Measurements from ENCODE around the gene CYP20A1. TPM values are rescaled to one million over a fixed set of nuclear protein-coding genes. Genes with fewer than 3 reads are reported as not detected.

Gene CYP20A1
- polyA plus RNA-seq, 2 donors = 6.1 to 6.8 TPM

DNA sequence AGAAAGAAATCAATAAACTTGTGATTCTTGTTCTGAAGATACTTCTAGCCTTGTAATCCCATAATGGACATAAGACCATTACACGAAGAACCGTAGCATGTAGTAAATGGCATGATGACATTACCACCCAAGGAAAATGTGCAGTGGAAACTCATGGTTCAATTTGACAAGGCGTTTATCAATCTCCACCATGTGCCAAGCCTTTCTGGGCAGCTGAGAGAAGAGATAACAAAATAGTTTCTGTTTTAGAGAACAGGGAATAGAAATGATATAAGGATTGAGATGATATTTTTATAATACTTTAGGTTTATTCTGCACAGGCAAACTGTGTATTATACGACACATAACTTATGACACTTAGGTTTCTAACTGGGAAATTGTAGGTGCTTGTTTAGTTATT, 108.6 kb downstream of the CYP20A1 start:
- no peak overlapping the region for H3K27ac ChIP-seq (ENCODE audit: low read depth in 2 of 2, low read length in 1 of 2)
- no peaks in the 10 kb centered on the region for H3K27me3 ChIP-seq (ENCODE audit: control insufficient read depth in 1 of 2, insufficient read depth in 2 of 2, low read length in 2 of 2)
- no peaks in the 10 kb centered on the region for H3K36me3 ChIP-seq (ENCODE audit: control insufficient read depth in 2 of 2, insufficient read depth in 2 of 2, low read length in 1 of 2)
- H3K4me3 ChIP-seq (ENCODE audit: low read depth in 1 of 2, low read length in 2 of 2) = no peak overlapping the region
- H3K9me3 ChIP-seq (ENCODE audit: control insufficient read depth in 2 of 2, insufficient read depth in 1 of 2, low read depth in 1 of 2, low read length in 1 of 2) = no peaks in the 10 kb centered on the region
- WGBS, 2 donors = 80 to 85% methylated on average over 4 of the region's 4 CpGs
- no peaks in the 10 kb centered on the region for H3K4me1 ChIP-seq (ENCODE audit: control insufficient read depth in 2 of 2, insufficient read depth in 2 of 2, low read length in 1 of 2)

DNA sequence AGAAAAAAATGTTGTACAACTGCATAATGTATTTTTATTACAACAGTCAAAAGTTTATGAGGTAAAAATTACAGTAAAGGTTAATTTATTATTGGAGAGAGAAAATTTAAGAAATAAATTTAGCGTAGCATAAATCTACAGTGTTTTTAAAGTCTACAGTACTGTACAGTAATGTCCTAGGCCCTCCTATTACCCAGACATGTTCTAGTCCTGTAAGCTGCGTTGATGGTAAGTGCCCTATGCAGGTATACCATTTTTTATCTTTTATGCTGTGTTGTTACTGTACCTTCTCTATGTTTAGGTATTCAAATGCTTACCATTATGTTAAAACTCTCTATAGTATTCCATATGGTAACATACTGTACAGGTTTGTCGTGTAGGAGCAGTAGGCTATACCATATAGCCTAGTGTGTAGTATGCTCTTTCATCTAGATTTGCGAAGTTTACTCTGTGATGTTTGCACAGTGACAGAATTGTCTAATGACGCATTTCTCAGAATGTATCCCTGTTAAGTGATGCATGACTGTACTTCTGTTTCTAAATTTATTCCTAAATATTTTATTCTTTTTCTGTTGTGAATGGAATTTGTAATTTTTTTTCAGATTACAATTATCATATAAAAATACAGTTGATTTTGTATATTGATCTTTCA, 113.9 kb downstream of the CYP20A1 start:
- H3K4me1 ChIP-seq (ENCODE audit: control insufficient read depth in 2 of 2, insufficient read depth in 2 of 2, low read length in 1 of 2) = no peaks in the 10 kb centered on the region
- no peak overlapping the region for H3K27ac ChIP-seq (ENCODE audit: low read depth in 2 of 2, low read length in 1 of 2)
- H3K4me3 ChIP-seq (ENCODE audit: low read depth in 1 of 2, low read length in 2 of 2) = no peak overlapping the region
- no peaks in the 10 kb centered on the region for H3K9me3 ChIP-seq (ENCODE audit: control insufficient read depth in 2 of 2, insufficient read depth in 1 of 2, low read depth in 1 of 2, low read length in 1 of 2)
- WGBS, 2 donors = 82 to 87% methylated on average over 5 of the region's 5 CpGs
- no peaks in the 10 kb centered on the region for H3K27me3 ChIP-seq (ENCODE audit: control insufficient read depth in 1 of 2, insufficient read depth in 2 of 2, low read length in 2 of 2)
- no peaks in the 10 kb centered on the region for H3K36me3 ChIP-seq (ENCODE audit: control insufficient read depth in 2 of 2, insufficient read depth in 2 of 2, low read length in 1 of 2)

DNA sequence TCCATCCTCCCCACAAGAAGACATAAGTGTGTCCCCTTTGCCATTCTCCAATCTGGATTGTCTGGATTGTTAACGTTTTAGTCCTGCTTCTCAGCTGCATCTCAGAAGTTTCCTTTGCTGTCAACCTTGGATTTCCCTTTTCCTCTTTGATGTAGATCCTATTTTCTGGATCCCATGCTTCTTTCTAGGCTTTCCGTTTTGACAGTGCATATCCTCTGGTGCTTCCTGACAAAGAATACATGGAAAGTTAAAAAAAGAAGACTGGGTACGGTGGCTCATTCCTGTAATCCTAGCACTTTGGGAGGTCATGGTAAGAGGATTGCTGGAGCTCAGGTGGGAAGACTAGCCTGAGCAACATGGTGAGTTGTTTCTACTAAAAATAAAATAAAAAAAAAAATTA, 116.1 kb downstream of the CYP20A1 start:
- no peaks in the 10 kb centered on the region for H3K9me3 ChIP-seq (ENCODE audit: control insufficient read depth in 2 of 2, insufficient read depth in 1 of 2, low read depth in 1 of 2, low read length in 1 of 2)
- no peak overlapping the region for H3K4me3 ChIP-seq (ENCODE audit: low read depth in 1 of 2, low read length in 2 of 2)
- WGBS, 2 donors = 82 to 83% methylated on average over 3 of the region's 3 CpGs
- no peaks in the 10 kb centered on the region for H3K36me3 ChIP-seq (ENCODE audit: control insufficient read depth in 2 of 2, insufficient read depth in 2 of 2, low read length in 1 of 2)
- H3K27ac ChIP-seq (ENCODE audit: low read depth in 2 of 2, low read length in 1 of 2) = no peak overlapping the region
- H3K4me1 ChIP-seq (ENCODE audit: control insufficient read depth in 2 of 2, insufficient read depth in 2 of 2, low read length in 1 of 2) = no peaks in the 10 kb centered on the region
- H3K27me3 ChIP-seq (ENCODE audit: control insufficient read depth in 1 of 2, insufficient read depth in 2 of 2, low read length in 2 of 2) = no peaks in the 10 kb centered on the region

Other genes starting within 250 kb of the CYP20A1 start
- gene NBEAL1, start 224.1 kb upstream of the CYP20A1 start, polyA plus RNA-seq = 1 to 10 TPM; 3.7 to 5.7 TPM
- 1 to 10 TPM; 5.1 to 6.4 TPM for gene ABI2, start 89.4 kb downstream of the CYP20A1 start, polyA plus RNA-seq